Osteoblast (primary cell): Measurements from ENCODE around the gene IDH3A. TPM values are rescaled to one million over a fixed set of nuclear protein-coding genes. Genes with fewer than 3 reads are reported as not detected.

ENCODE experiments used
- DNase-seq: peaks from one replicate; pipeline ENCODE4 v3.0.0; 2011; ENCODE audit warnings: low spot score, mixed read lengths; ENCODE audit not compliant: insufficient read length; ENCODE audit errors: missing footprints
- H2AFZ ChIP-seq: 2 replicates; pipeline ENCODE4 v1.6.0; 2011; ENCODE audit warnings: mild to moderate bottlenecking, low read length
- H3K27ac ChIP-seq: 2 replicates; pipeline ENCODE4 v1.5.1; 2011; ENCODE audit warnings: mild to moderate bottlenecking, low read depth, low read length, moderate library complexity
- H3K27me3 ChIP-seq: 2 replicates; pipeline ENCODE4 v1.6.0; 2012; ENCODE audit warnings: mild to moderate bottlenecking, control low read depth, inconsistent platforms, low read length, moderate library complexity; ENCODE audit not compliant: insufficient read depth
- H3K36me3 ChIP-seq: 2 replicates; pipeline ENCODE4 v1.5.1; 2011; ENCODE audit warnings: mild to moderate bottlenecking, low read length, control low read depth, moderate library complexity; ENCODE audit not compliant: insufficient read depth
- H3K4me1 ChIP-seq: 2 replicates; pipeline ENCODE4 v1.5.1; 2011; ENCODE audit warnings: mild to moderate bottlenecking, low read length, control low read depth, moderate library complexity; ENCODE audit not compliant: insufficient read depth
- H3K4me2 ChIP-seq: 2 replicates; pipeline ENCODE4 v1.6.0; 2011; ENCODE audit warnings: mild to moderate bottlenecking, low read length; ENCODE audit not compliant: insufficient read depth
- H3K4me3 ChIP-seq: fragments of 200-600 bp; sonication (generic); 3 replicates; pipeline ENCODE4 v1.5.1; 2012; ENCODE audit warnings: mild to moderate bottlenecking, low read length, inconsistent platforms; ENCODE audit not compliant: insufficient read depth
- H3K79me2 ChIP-seq: 2 replicates; pipeline ENCODE4 v1.6.0; 2012; ENCODE audit warnings: mild to moderate bottlenecking, low read length, control low read depth, inconsistent platforms; ENCODE audit not compliant: insufficient read depth
- H3K9me3 ChIP-seq: 2 replicates; pipeline ENCODE4 v1.5.1; 2011; ENCODE audit warnings: low read depth, low read length, control low read depth
- H4K20me1 ChIP-seq: 2 replicates; pipeline ENCODE4 v1.6.0; 2012; ENCODE audit warnings: mild to moderate bottlenecking, low read length, control low read depth; ENCODE audit not compliant: insufficient read depth
- total RNA-seq: library from RNA; depleted of rRNA; stranded (reverse); fragments of >200 nt; gene quantifications from 2 replicates; pipeline ENCODE4 v1.2.3, GENCODE V29; 2012
- TF ChIP-seq, protein P1 (sequence below): IDR thresholded peaks from 2 replicates; pipeline ENCODE4 v1.5.1; 2011; ENCODE audit warnings: mild to moderate bottlenecking, low read depth, low read length, moderate library complexity; ENCODE audit errors: extremely low read depth

The IDH3A gene
- total RNA-seq, 1 donor: 30.4 TPM

- Histone ChIP-seq H2AFZ (no peak overlapping the region), H3K9me3 (no peaks in the 10 kb centered on the region), H3K36me3 (peaks cover 22% of the 10 kb centered on the region), H3K4me1 (peaks cover 18% of the 10 kb centered on the region), H3K27ac (no peak overlapping the region), H3K79me2 (peaks cover 18% of the 10 kb centered on the region), H3K27me3 (no peaks in the 10 kb centered on the region), H4K20me1 (no peaks in the 10 kb centered on the region), H3K4me2 (no peak overlapping the region), H3K4me3 (no peak overlapping the region)
- TF ChIP-seq, protein P1, sequence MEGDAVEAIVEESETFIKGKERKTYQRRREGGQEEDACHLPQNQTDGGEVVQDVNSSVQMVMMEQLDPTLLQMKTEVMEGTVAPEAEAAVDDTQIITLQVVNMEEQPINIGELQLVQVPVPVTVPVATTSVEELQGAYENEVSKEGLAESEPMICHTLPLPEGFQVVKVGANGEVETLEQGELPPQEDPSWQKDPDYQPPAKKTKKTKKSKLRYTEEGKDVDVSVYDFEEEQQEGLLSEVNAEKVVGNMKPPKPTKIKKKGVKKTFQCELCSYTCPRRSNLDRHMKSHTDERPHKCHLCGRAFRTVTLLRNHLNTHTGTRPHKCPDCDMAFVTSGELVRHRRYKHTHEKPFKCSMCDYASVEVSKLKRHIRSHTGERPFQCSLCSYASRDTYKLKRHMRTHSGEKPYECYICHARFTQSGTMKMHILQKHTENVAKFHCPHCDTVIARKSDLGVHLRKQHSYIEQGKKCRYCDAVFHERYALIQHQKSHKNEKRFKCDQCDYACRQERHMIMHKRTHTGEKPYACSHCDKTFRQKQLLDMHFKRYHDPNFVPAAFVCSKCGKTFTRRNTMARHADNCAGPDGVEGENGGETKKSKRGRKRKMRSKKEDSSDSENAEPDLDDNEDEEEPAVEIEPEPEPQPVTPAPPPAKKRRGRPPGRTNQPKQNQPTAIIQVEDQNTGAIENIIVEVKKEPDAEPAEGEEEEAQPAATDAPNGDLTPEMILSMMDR: no peak
- no peak for DNase-seq
These were observed 7.5 kb downstream of the IDH3A start for GRCh38 chr15:78156653-78157052.

DNA sequence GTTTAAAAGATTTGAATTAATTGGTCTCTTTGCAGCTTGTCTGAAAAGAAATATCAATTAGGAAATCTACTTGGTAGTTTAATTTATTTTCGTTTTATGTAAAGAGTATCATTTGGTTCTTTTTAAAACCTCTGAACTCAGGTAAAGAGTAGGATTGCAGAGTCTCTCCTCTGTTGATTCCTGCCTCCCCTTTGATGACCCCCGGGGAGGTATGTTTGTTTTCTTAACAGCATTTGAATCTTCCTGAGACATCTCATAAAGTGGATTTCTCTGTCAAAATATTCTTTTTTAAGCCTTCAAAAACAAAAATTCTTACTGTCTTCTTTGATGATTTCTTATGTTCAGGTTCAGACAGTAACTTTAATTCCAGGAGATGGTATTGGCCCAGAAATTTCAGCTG is 8.0 kb downstream of the IDH3A start:
- no peak for DNase-seq
- H4K20me1 ChIP-seq: no peaks in the 10 kb centered on the region
- H3K27me3 ChIP-seq: no peaks in the 10 kb centered on the region
- TF ChIP-seq, protein P1: no peak
- no peak overlapping the region for H2AFZ ChIP-seq
- H3K4me1 ChIP-seq: peaks cover 18% of the 10 kb centered on the region
- no peak overlapping the region for H3K4me2 ChIP-seq
- H3K4me3 ChIP-seq: no peak overlapping the region
- H3K79me2 ChIP-seq: peaks cover 16% of the 10 kb centered on the region
- peaks cover 25% of the 10 kb centered on the region for H3K36me3 ChIP-seq
- no peak overlapping the region for H3K27ac ChIP-seq
- H3K9me3 ChIP-seq: no peaks in the 10 kb centered on the region

DNA sequence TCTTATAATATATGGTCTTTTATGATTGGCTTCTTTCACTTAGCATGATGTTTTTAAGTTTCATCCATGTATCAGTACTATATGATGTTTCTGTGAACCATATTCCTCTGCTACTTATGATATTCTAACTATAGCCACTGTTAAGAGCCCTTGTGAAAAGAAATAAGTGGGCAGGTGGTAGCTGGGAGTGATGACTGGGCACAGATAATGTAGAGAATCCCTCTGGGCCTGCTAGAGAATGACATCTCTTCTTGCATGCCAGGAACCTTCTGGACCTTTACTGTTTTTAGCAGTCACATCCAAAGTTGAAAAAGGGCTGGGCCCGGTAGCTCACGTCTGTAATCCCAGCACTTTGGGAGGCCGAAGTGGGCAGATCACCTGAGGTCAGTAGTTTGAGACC is 10.2 kb downstream of the IDH3A start:
- Histone ChIP-seq H3K27me3 (no peaks in the 10 kb centered on the region), H3K9me3 (no peaks in the 10 kb centered on the region), H3K4me3 (no peak overlapping the region), H3K4me2 (no peak overlapping the region), H3K4me1 (peaks cover 18% of the 10 kb centered on the region), H3K79me2 (peaks cover 3% of the 10 kb centered on the region), H2AFZ (no peak overlapping the region), H3K27ac (no peak overlapping the region), H4K20me1 (no peaks in the 10 kb centered on the region), H3K36me3 (peaks cover 36% of the 10 kb centered on the region)
- no peak for DNase-seq
- TF ChIP-seq, protein P1: no peak

DNA sequence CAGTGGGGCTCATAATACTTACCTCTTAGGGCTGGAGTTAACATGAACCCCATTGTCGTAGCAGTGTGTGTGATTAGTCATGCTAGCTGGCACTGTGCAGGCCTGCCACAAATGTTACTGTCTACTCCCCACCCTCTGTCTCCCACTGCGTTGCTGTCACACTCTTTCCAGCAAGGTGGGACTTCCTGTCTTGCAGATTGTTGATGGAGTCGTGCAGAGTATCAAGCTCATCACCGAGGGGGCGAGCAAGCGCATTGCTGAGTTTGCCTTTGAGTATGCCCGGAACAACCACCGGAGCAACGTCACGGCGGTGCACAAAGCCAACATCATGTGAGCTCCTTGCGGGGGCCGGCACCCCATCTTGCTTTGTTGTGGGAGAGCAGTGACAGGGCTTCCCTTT is 12.9 kb downstream of the IDH3A start:
- TF ChIP-seq, protein P1: no peak
- Histone ChIP-seq H3K4me2 (no peak overlapping the region), H2AFZ (no peak overlapping the region), H3K27me3 (no peaks in the 10 kb centered on the region), H3K4me3 (no peak overlapping the region), H3K36me3 (peaks cover 55% of the 10 kb centered on the region), H3K79me2 (no peaks in the 10 kb centered on the region), H3K4me1 (no peaks in the 10 kb centered on the region), H3K9me3 (no peaks in the 10 kb centered on the region), H3K27ac (no peak overlapping the region), H4K20me1 (no peaks in the 10 kb centered on the region)
- no peak for DNase-seq
